HEK293T (cell line): Measurements from ENCODE around the gene RBM7.

ENCODE experiments used
- BHLHE40 ChIP-seq: fragments of 450-650 bp; IDR thresholded peaks from 2 replicates; pipeline ENCODE4 v1.6.1; 2016; ENCODE audit warnings: mild to moderate bottlenecking, moderate library complexity, borderline replicate concordance
- CTBP1 ChIP-seq: fragments of 450-650 bp; IDR thresholded peaks from 2 replicates; pipeline ENCODE4 v1.6.1; 2016; ENCODE audit warnings: borderline replicate concordance

DNA sequence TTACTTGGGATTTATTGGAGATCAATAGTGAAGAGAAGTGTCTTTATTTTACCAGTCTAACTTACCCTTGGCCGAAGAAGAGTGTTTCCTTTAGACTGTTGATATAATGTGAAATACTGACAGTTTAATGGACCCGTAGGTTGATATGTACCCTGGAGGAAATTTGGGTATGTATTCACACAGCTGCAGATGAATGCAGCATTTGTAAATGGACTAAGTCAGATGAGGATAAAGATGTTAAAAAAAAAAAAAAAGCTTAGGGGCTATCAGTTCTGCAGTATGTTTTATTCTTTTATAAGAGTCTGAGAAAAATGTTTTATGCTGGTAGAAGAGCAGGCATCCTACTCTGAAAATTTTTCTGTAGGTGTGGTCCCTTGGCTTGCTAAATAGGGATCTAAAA, 41.5 kb downstream of the RBM7 start:
- TF ChIP-seq BHLHE40: no peak
- TF ChIP-seq CTBP1: no peak
